GM13977 (cell line): ENCODE data around the gene TRIOBP.
"Not testable (repeated sequence)": the region's sequence is repeated elsewhere in the genome, so short reads cannot be mapped to it uniquely, and the experiment has no call there.

Source experiments
- DNase-seq: peaks from one replicate; pipeline ENCODE4 v3.0.0; 2012; ENCODE audit warnings: low spot score
- in situ Hi-C: fragments of 300-500 bp; cut with MboI; formaldehyde crosslinking; loops from one replicate; pipeline ENCODE4 v1.12.0; 2022; ENCODE audit warnings: low sequenced_read_pairs, low pct_unique_long_range_greater_than_20kb, mixed read lengths, inconsistent platforms; ENCODE audit not compliant: unreplicated experiment
- TF ChIP-seq, protein P1 (sequence below): IDR thresholded peaks from 2 replicates; pipeline ENCODE4 v1.5.1; 2012; ENCODE audit warnings: mild to moderate bottlenecking, control low read depth; ENCODE audit not compliant: insufficient read depth; ENCODE audit errors: extremely low read depth, missing control alignments

TRIOBP gene

DNA sequence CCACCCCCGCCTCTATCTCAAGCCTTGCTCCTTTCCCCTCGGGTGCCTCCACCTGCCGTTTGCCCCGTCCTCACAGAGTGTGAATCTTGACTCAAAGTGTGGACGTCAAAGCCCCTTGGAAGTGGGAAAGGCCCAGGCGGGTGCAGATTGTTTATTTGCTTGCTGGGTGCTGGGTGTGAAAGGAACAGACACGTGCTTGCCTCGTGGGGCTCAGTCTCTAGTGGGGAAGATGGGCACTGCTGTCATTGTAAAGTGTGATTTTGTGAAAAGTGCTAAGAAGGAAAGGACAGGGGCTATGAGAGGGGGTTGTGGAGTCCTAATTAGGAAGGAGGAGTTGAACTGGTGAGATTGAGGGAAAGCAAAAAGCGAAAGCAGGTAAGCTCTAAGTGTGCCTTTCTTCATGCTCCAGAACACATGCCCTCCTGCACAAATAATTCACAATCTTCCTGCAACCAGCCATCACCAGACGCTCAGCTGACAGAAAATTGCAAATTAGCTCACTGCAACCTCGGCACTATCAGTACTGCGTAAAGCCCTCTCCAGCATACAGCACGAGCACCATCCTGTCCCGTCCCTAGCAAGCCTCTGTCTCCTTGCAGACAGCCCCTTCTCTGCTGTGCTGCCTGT, 101.1 kb downstream of the TRIOBP start:
- TF ChIP-seq, protein P1, sequence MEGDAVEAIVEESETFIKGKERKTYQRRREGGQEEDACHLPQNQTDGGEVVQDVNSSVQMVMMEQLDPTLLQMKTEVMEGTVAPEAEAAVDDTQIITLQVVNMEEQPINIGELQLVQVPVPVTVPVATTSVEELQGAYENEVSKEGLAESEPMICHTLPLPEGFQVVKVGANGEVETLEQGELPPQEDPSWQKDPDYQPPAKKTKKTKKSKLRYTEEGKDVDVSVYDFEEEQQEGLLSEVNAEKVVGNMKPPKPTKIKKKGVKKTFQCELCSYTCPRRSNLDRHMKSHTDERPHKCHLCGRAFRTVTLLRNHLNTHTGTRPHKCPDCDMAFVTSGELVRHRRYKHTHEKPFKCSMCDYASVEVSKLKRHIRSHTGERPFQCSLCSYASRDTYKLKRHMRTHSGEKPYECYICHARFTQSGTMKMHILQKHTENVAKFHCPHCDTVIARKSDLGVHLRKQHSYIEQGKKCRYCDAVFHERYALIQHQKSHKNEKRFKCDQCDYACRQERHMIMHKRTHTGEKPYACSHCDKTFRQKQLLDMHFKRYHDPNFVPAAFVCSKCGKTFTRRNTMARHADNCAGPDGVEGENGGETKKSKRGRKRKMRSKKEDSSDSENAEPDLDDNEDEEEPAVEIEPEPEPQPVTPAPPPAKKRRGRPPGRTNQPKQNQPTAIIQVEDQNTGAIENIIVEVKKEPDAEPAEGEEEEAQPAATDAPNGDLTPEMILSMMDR, result no peak
- in situ Hi-C loops, result no loop called here
- no peak for DNase-seq

DNA sequence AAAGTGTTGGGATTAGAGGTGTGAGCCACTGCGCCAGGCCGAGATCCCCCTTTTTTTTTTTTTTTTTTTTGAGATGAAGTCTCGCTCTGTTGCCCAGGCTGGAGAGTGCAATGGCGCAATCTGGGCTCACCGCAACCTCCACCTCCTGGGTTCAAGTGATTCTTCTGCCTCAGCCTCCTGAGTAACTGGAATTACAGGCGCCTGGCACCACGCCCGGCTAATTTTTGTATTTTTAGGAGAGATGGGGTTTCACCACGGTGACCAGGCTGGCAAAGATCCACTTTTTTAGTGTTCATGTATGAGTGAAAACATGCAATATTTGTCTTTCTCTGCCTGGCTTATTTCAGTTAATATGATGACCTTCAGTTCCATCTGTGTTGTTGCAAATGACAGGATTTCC, 103.1 kb downstream of the TRIOBP start:
- in situ Hi-C loops, DNase-seq: not testable (repeated sequence)

- DNase-seq, result no peak
- TF ChIP-seq, protein P1, result no peak
- in situ Hi-C loops, result no loop called here
Observed at GRCh38 chr22:37801946-37802309, 105.1 kb downstream of the TRIOBP start.

- in situ Hi-C loops, result no loop called here
- TF ChIP-seq, protein P1, result no peak
- peak; percentile 49 for DNase-seq
Observed at GRCh38 chr22:37802310-37803194, 105.7 kb downstream of the TRIOBP start.

DNA sequence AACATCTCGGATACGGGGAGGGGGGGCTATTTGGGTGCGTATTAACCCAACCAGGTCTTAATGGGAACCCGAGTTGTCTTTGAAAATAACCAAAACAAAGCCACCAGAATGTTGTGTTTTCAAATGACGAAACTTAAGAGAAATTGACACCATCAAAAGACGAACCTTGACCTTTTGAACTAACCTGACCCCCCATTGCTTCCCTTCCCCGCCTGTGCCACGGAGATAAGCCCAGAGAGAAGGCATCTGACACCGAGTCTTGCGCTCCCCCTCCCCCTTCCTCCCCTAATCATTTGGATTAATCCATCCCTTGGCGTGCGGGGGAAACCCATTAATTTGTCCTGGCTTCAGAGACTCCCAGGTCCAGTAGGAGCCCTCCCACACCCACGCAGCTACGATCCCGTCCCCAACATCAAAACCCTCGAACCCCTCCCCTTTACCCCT, 106.4 kb downstream of the TRIOBP start:
- no peak for DNase-seq
- TF ChIP-seq, protein P1, result no peak
- in situ Hi-C loops, result no loop called here

DNA sequence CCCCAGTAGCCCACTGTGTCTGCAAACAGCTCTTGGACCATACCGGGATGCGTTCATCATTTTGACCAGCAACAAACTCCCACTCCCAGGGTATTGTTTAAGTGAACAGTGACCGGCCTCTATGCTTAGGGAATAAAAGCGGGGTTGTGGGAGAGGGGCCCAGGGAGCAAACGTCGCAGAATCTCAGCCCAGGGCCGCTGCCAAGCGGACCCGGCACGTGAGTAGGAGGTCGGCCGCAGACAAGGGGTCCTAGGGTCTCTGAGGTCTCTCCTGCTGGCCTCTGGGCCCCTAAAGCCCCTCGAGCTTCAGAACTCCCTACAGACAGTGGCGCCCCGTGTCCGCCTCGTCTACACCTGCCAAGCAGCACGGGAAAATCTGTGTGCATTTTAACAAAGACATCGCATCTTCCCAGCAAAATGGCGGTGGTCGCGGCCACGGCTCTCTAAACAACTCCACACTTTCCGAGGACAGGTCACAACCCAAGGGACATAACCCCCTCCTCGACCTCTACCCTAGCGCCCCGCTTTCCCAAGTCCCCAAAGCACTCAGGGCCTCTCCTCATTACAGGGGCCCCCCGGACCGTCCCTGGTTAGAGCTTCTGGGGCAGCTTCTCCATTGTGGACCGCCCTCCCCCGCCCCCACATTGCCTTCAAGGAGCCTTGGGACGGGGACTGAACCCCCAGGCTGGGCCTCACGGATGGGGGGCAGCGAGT, 106.9 kb downstream of the TRIOBP start:
- TF ChIP-seq, protein P1, result no peak
- in situ Hi-C loops, result no loop called here
- no peak for DNase-seq
